Spinal cord (tissue), 10 donors: ENCODE measurements around the gene SPDYA. TPM values are rescaled to one million over a fixed set of nuclear protein-coding genes. Genes with fewer than 3 reads are reported as not detected.
"Not testable (repeated sequence)": the region's sequence is repeated elsewhere in the genome, so short reads cannot be mapped to it uniquely, and the experiment has no call there.

ENCODE experiments used
- DNase-seq, 6 donors: peaks; one replicate each; pipeline versions ENCODE4 v3.0.0 to v3.0.0-alpha.2; 2013 to 2015; ENCODE audit warnings: low spot score in 6 of 6, low read depth in 4 of 6
- H3K27ac ChIP-seq: one replicate; pipeline ENCODE4 v1.5.1; 2013; ENCODE audit warnings: low read depth, low read length, control low read depth
- H3K27me3 ChIP-seq: one replicate; pipeline ENCODE4 v1.6.1; 2013; ENCODE audit warnings: low read length; ENCODE audit not compliant: control insufficient read depth, insufficient read depth
- H3K36me3 ChIP-seq: one replicate; pipeline ENCODE4 v1.6.1; 2013; ENCODE audit warnings: low read length; ENCODE audit not compliant: control insufficient read depth, insufficient read depth
- H3K4me1 ChIP-seq: one replicate; pipeline ENCODE4 v1.6.1; 2013; ENCODE audit warnings: low read length; ENCODE audit not compliant: control insufficient read depth, insufficient read depth
- H3K4me3 ChIP-seq: one replicate; pipeline ENCODE4 v1.5.1; 2013; ENCODE audit warnings: low read depth, low read length, control low read depth
- H3K9me3 ChIP-seq: one replicate; pipeline ENCODE4 v1.6.1; 2013; ENCODE audit warnings: low read length; ENCODE audit not compliant: control insufficient read depth, insufficient read depth
- WGBS: methylation state at CpG from one replicate; pipeline ENCODE4 v1.1.5; 2013; ENCODE audit warnings: missing lambda C conversion rate; ENCODE audit not compliant: insufficient coverage; 5-methylcytosine and 5-hydroxymethylcytosine counted together
- polyA plus RNA-seq, 2 donors: library from polyadenylated mRNA; unstranded; fragments of 120-200 nt; gene quantifications; one replicate each; pipeline ENCODE4 v1.2.1, GENCODE V29; 2013; ENCODE audit not compliant: insufficient read length in 2 of 2
- total RNA-seq, 2 donors: library from RNA; depleted of rRNA in 1 of 2; stranded (reverse); fragments of 120-200 nt in 1 of 2; fragments of >200 nt in 1 of 2; gene quantifications; one replicate each; pipeline versions ENCODE4 v1.2.3 to v1.2.4, GENCODE V29; 2013 to 2014
- donor health status: healthy.

Gene SPDYA
- total and polyA plus RNA-seq, 4 donors, result 1.4 to 3.7 (median 1.9) TPM

- Histone ChIP-seq H3K4me3 (no peak overlapping the region), H3K27me3 (no peaks in the 10 kb centered on the region), H3K4me1 (peaks cover 6% of the 10 kb centered on the region), H3K9me3 (no peaks in the 10 kb centered on the region), H3K27ac (no peak overlapping the region), H3K36me3 (peaks cover 12% of the 10 kb centered on the region)
- DNase-seq, result no peak
- WGBS, result 95% methylated on average over 2 of the region's 5 CpGs
Measured at GRCh38 chr2:28778392-28778791, 32.2 kb upstream of the SPDYA start.

- Histone ChIP-seq H3K4me1 (peaks cover 6% of the 10 kb centered on the region), H3K27ac (no peak overlapping the region), H3K4me3 (no peak overlapping the region), H3K9me3 (no peaks in the 10 kb centered on the region), H3K27me3 (no peaks in the 10 kb centered on the region), H3K36me3 (peaks cover 14% of the 10 kb centered on the region)
- no peak for DNase-seq
- WGBS, result no CpG with 5 or more reads among the region's 2 CpGs
Measured at GRCh38 chr2:28779001-28779400, 31.6 kb upstream of the SPDYA start.

GRCh38 chr2:28780496-28780895 lies 30.1 kb upstream of the SPDYA start:
- H3K27ac ChIP-seq, result no peak overlapping the region
- no peaks in the 10 kb centered on the region for H3K4me1 ChIP-seq
- no CpG with 5 or more reads among the region's 2 CpGs for WGBS
- no peak for DNase-seq
- H3K4me3 ChIP-seq, result no peak overlapping the region
- H3K27me3 ChIP-seq, result no peaks in the 10 kb centered on the region
- peaks cover 27% of the 10 kb centered on the region for H3K36me3 ChIP-seq
- H3K9me3 ChIP-seq, result no peaks in the 10 kb centered on the region

- Histone ChIP-seq H3K4me1 (no peaks in the 10 kb centered on the region), H3K27me3 (no peaks in the 10 kb centered on the region), H3K27ac (no peak overlapping the region), H3K36me3 (peaks cover 37% of the 10 kb centered on the region), H3K4me3 (no peak overlapping the region), H3K9me3 (no peaks in the 10 kb centered on the region)
- 90% methylated on average over 2 of the region's 3 CpGs for WGBS
- DNase-seq, result no peak
Measured at GRCh38 chr2:28782423-28782822, 28.2 kb upstream of the SPDYA start.

GRCh38 chr2:28784570-28784969 lies 26.1 kb upstream of the SPDYA start:
- WGBS, result 100% methylated on average over 2 of the region's 7 CpGs

GRCh38 chr2:28796620-28797019 lies 14.0 kb upstream of the SPDYA start:
- no CpG with 5 or more reads among the region's 4 CpGs for WGBS
- peaks cover 11% of the 10 kb centered on the region for H3K9me3 ChIP-seq
- no peaks in the 10 kb centered on the region for H3K4me1 ChIP-seq
- DNase-seq, result no peak
- no peaks in the 10 kb centered on the region for H3K27me3 ChIP-seq
- H3K36me3 ChIP-seq, result peaks cover 16% of the 10 kb centered on the region
- H3K4me3 ChIP-seq, result no peak overlapping the region
- no peak overlapping the region for H3K27ac ChIP-seq

More at GRCh38 chr2:28784570-28784969, 26.1 kb upstream of the SPDYA start:
- H3K27ac ChIP-seq, H3K9me3 ChIP-seq, H3K4me1 ChIP-seq, DNase-seq, H3K4me3 ChIP-seq, H3K27me3 ChIP-seq: not testable (repeated sequence)
- H3K36me3 ChIP-seq, result peaks cover 43% of the 10 kb centered on the region

- H3K4me3 ChIP-seq, result no peak overlapping the region
- WGBS, result 100% methylated on average over 1 of the region's 3 CpGs
- H3K27me3 ChIP-seq, result no peaks in the 10 kb centered on the region
- peaks cover 17% of the 10 kb centered on the region for H3K36me3 ChIP-seq
- H3K4me1 ChIP-seq, result no peaks in the 10 kb centered on the region
- DNase-seq, result no peak
- H3K27ac ChIP-seq, result no peak overlapping the region
- peaks cover 8% of the 10 kb centered on the region for H3K9me3 ChIP-seq
Measured at GRCh38 chr2:28801726-28802125, 8.9 kb upstream of the SPDYA start.

GRCh38 chr2:28802975-28803429 lies 7.6 kb upstream of the SPDYA start:
- no peak overlapping the region for H3K4me3 ChIP-seq
- no peaks in the 10 kb centered on the region for H3K27me3 ChIP-seq
- no peaks in the 10 kb centered on the region for H3K4me1 ChIP-seq
- DNase-seq, result no peak
- 100% methylated on average over 1 of the region's 4 CpGs for WGBS
- H3K9me3 ChIP-seq, result no peaks in the 10 kb centered on the region
- peaks cover 18% of the 10 kb centered on the region for H3K36me3 ChIP-seq
- no peak overlapping the region for H3K27ac ChIP-seq

GRCh38 chr2:28809927-28810326 lies 707 bp upstream of the SPDYA start:
- DNase-seq, result no peak
- H3K9me3 ChIP-seq, result no peaks in the 10 kb centered on the region
- 46% methylated on average over 7 of the region's 10 CpGs for WGBS
- H3K36me3 ChIP-seq, result peaks cover 10% of the 10 kb centered on the region
- H3K27me3 ChIP-seq, result no peaks in the 10 kb centered on the region
- no peak overlapping the region for H3K27ac ChIP-seq
- peak overlapping the region; percentile 63 for H3K4me3 ChIP-seq
- H3K4me1 ChIP-seq, result peaks cover 14% of the 10 kb centered on the region

- no peak for DNase-seq
- H3K4me3 ChIP-seq, result no peak overlapping the region
- H3K4me1 ChIP-seq, result no peaks in the 10 kb centered on the region
- H3K27me3 ChIP-seq, result no peaks in the 10 kb centered on the region
- 80% methylated on average over 1 of the region's 3 CpGs for WGBS
- H3K36me3 ChIP-seq, result no peaks in the 10 kb centered on the region
- H3K27ac ChIP-seq, result no peak overlapping the region
- no peaks in the 10 kb centered on the region for H3K9me3 ChIP-seq
Measured at GRCh38 chr2:28818053-28818452, 7.4 kb downstream of the SPDYA start.
